ENCODE measurements around the gene ROR2.
A peak's percentile ranks its signal among the peaks of the same experiment; 100 is the strongest.
"Not testable (repeated sequence)": the region's sequence is repeated elsewhere in the genome, so short reads cannot be mapped to it uniquely, and the experiment has no call there.

The ROR2 gene

DNA sequence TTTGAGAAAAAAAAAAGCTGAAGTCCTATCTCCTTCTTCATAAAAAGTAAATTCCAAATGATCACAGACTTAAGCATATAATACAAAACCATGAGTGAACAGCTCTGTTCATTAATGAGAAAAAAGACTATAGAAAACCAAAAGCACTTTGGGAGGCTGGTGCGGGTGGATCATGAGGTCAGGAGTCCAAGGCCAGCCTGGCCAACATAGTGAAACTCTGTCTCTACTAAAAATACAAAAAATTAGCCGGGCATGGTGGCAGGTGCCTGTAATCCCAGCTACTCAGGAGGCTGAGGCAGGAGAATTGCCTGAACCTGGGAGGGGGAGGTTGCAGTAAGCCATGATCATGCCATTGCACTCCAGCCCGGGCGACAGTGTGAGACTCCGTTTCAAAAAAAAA, 156.7 kb downstream of the ROR2 start:
- not testable (repeated sequence) for DNase-seq

DNA sequence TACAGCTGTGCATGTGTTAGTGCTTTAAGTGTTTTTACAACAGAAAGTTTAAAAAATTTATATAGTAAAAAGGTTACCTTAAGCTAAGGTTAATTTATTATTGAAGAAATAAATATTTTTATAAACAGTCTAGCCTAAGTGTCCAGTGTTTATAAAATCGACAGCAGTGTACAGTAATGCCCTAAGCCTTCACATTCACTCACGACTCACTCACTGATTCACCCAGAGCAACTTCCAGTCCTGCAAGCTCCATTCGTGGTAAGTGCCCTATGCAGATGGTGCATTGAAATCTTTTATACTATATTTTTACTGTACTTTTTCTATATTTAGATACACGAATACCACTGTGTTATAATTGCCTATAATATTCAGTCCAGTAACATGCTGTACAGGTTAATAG, 159.1 kb downstream of the ROR2 start:
- DNase-seq, result no peak

GRCh38 chr9:91789941-91790340, 160.1 kb downstream of the ROR2 start:
- no peak for DNase-seq

DNA sequence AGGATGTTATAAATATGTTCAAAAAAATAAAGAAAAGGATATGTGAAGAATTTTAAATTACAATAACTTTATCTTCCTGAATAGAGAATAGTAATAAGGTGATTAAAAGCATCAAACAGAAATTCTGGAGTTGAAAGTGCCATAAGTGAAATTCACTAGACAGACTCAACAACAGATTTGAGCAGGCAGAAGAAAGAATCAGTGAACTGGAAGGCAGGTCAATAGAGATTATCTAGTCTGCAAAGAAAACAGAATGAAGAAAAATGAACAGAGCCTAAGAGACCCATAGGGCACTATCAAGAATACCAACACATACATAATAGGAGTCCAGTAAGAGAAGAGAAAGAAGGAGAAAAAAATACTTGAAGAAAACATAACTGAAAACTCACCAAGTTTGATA, 162.1 kb downstream of the ROR2 start:
- DNase-seq, result no peak

DNA sequence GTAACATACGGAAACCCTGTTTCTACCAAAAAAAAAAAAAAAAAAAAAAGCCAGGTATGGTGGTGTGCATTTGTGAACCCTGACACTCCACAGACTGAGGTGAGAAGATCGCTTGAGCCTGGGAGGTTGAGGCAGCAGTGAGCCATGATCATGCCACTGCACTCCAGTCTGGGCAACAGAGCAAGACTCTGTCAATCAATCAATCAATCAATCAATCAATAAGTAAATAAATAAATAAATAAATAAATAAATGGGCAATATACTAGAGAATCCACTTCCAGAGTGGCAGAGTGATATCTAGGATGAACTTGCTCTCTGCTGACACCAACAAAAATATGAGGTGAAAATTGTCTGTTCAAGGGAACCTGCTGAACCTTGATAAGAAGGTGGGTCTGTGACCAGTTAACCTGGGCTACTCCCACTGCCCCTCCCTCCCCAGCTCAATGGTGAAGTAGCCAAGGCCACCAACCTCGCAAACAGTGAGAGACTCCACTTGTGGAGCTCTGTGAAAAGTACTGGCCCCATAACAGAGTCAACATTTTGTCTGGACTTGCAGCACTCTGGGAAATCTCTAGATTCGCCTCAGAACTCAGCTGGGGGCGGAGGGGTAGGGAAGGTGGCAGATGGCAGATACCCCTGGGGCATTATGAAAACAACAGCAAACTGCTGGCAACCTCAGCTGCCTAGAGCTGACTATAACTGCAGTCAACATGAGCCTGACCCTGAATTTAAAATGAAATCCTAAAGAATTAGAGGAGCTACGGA, 163.7 kb downstream of the ROR2 start:
- no peak for DNase-seq

DNA sequence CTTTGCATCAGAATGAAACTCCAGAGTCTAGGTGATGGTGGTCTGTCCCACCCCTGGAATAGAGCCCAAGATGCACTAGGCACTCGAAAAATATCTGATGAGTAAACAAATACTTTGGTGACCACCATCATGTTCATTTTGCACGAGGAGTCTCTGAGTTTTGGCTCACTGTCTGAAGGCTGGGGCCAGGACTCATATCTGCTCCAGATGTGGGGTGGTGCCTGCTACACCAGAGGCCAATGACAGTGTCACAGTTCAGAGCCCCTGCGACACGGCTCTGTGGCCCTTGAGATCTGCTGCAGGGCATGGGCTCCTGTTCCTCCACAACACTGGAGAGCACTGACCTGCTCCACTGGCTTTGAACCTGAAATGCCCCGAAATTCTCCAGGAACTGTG, 164.6 kb downstream of the ROR2 start:
- no peak for DNase-seq

GRCh38 chr9:91784673-91785446, 165.2 kb downstream of the ROR2 start:
- DNase-seq, result no peak

- no peak for DNase-seq
Observed at GRCh38 chr9:91783876-91784672, 166.0 kb downstream of the ROR2 start.

DNA sequence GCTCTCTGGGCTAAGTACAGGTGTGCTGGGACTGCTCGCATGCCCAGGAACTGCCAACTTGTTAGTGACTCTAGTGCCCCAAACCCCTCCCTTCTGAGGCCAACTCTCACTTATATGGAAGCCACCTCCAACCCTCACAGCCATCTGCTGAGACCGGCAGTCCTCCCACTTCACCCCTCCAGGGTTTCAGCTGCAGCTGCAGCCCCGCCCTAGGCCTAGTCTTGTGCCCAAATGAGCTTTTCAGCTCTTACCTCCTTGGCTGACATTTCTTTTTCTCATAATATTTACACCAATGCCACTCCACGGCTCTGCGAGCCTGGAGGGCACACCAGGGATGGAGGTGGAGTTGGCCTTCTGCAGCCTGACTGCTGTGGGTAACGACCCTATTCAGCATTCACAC, 166.6 kb downstream of the ROR2 start:
- DNase-seq, result no peak

DNA sequence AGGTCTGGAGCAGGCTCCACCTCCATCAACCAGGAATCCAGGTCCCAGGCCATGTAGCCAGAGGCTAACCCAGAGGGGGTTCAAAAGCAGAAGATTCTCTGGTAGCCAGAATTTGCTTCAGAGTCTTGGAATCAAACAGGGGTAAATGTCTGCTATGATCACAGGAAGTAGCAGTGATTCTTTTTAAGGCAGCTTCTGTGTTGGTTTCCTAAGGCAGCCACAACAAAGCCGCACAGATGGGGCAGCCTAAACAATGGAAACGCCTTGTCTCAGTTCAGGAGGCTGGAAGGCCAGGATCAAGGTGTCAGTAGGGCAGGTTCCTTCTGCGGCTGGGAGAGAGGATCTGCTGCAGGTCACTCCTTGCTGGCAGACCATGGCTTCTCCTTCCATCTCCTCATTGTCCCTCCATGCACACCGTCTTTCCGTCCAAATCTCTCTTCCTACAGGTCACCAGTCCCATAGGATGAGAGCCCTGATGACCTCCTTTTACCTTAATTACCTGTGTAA, 167.3 kb downstream of the ROR2 start:
- DNase-seq, result no peak

- no peak for DNase-seq
Observed at GRCh38 chr9:91781906-91782305, 168.1 kb downstream of the ROR2 start.

DNA sequence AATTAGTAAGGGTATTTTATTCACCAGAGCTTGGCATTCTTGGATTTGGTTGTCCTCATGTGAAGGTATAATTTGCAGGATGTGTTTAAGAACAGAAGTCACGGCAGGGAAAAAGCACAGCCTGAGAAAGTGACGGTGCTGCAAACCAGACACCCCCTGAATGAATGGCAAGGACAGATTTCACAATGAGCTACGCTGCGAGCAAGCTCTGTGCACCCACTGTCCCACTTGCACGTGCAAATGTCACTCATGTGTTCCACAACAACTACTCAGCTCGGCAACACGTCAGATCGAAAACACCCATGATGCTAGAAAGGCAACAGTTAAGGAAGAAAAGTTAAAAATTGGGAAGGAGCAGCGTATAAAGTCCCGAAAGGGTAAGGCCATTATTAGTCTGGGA, 168.9 kb downstream of the ROR2 start:
- DNase-seq, result no peak

DNA sequence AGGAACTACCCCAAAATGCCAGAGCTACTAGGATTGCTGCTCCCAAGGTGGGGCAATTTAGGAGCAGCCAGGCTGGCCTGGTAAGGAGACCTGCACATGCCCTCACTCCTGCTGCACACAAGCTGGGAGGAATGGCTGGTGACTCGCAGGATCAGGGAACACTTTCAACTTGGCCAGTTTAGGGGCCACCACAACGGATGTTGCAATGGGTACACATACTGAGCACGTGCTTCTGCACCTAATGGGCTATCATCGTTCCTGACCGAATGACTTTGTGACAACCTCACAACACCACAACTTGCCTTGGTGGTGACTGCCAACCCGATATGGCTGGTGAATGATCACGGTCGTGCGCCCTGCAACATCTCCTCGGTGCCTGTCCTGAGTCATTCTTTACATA, 172.0 kb downstream of the ROR2 start:
- DNase-seq, result no peak

GRCh38 chr9:91777292-91777830, 172.7 kb downstream of the ROR2 start:
- DNase-seq, result no peak

DNA sequence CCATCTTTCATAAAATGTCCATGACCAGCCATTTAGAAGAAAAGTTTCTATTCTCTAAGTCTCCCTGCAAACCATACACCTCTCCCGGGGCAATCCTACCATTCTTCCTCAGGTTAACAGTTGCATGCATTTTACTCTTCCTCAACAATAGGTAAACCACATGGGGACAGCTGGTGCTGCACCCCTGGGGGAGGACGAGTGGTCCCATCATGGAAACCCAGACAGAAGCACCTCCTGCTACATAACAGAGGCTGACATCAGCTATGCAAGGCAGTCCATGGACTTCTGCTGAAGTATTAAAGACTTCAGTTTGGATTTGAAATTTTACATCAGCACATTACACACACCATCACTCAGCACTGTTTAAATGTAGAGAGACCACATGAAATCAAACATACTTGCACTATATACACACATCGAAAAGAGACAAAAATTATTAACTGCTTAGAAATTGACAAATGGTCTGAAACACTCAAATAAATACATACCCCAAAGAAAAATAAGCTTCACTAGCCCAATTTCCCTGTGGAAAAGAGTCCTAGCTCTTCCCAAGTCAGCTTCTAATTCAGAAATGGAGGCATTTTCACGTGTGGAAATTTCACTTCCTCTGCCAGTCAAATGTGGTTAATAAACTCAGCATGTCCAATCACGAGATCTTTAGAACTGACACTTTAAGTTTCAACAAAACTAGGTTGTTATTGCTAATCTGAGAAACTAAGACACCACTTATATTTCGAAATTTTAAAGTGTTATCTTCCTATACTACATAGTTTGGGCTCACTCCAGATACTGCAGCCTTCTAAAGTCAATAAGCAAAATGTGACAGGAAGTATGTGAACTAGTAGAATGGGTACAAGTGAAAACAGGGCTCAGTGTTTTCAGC, 173.4 kb downstream of the ROR2 start:
- no peak for DNase-seq

DNA sequence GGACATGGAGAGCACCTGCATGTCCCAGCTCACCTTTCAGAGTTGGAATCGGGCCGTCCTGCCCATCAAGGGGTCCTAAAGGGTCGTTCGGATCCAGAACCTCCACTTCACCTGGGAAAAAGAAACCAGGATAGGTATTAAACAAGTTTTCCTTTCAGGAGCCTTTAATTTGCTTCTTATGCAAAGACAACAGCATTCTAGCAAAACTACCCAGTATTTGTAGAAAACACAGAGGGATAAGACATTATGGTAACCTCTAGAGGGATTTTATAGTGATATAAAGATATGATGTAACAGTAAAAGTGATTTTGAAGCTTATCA, 174.4 kb downstream of the ROR2 start:
- no peak for DNase-seq

- DNase-seq, result peak; percentile 20
Observed at GRCh38 chr9:91775011-91775707, 174.9 kb downstream of the ROR2 start.

- DNase-seq, result no peak
Observed at GRCh38 chr9:91773156-91773555, 176.9 kb downstream of the ROR2 start.

DNA sequence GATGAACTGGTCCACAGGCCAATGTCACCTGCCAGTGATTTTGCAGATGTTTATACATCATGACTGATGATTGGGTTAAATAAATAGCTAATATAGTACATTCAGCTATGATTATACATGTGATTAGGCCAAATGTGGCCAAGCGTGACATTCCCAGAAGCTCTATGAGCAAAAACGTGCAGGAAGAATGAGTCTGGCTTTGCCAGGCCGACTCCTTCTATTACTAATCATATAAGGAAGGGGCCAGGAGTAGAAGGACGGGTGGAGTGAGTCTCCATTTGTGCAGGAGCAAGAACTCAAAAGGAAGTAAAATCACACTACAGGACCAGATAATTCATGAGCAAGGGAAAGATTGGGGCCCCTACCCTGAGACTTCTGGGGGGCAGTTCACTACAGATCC, 178.2 kb downstream of the ROR2 start:
- no peak for DNase-seq

DNA sequence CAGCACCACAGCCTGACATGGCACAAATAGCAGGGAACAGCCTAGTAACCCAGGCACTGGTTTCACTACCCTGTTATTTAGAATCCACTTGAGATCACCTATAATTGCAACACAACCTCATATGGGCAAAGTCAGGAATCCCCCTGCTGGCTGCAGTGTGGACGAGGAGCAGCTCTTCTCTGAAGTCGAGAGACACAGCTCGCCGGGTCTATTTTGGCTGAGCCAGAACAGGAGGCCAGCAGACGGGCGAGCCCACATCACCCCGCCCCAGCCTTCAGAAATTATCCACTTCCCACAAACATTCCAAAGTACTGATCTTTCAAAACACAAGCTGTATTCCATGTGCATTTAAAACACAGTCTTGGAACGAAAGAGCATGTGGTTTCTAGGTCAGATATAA, 179.0 kb downstream of the ROR2 start:
- no peak for DNase-seq

DNA sequence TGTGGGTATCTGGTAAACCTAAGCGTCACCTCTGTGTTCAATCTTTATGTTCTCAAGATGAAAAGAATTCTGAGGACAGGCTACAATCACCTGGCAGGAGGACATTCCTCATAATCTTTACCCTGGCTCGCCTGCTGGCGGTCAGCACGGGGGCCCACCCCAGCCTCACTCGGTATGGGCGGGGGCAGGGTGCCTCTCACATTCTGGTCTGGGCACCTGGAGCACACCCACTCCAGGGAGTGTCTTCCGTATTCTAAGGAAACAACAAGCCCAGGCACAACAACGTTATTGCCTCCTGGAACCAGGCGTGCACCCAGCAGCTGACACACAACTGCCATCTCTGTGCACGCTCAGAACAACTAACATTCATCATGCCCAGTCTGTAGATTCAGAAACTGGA, 179.8 kb downstream of the ROR2 start:
- no peak for DNase-seq
